Gastroesophageal sphincter (tissue), 3 donors: ENCODE results near the gene NOX5.

Source experiments
- CTCF ChIP-seq, 4 experiments: fragments of 200-600 bp in 2 of 4; fragments of 450-650 bp in 2 of 4; sonication (generic) in 1 of 4; IDR thresholded peaks; one replicate each; pipeline ENCODE4 v1.5.1; 2017 to 2019; ENCODE audit warnings: antibody characterized with exemption in 4 of 4, mild to moderate bottlenecking in 2 of 4, moderate library complexity in 2 of 4
- POLR2A ChIP-seq, 2 donors: fragments of 450-650 bp; IDR thresholded peaks; one replicate each; pipeline ENCODE4 v1.6.1; 2017; ENCODE audit warnings: antibody characterized with exemption in 2 of 2, mild to moderate bottlenecking in 2 of 2, moderate library complexity in 1 of 2
- POLR2AphosphoS5 ChIP-seq: sonication (generic); formaldehyde crosslinking; IDR thresholded peaks from one replicate; pipeline ENCODE4 v1.6.1; 2017; ENCODE audit warnings: antibody characterized with exemption

- TF ChIP-seq POLR2A (IDR thresholded peaks at IDR 0.05) (no peak), CTCF (IDR thresholded peaks at IDR 0.05) (no peak), POLR2AphosphoS5 (no peak)
Observed at GRCh38 chr15:68990231-68990991, 24.1 kb upstream of the NOX5 start.
